GM12891 (cell line): ENCODE measurements around the gene NHLRC1.

Experiments
- POLR2A ChIP-seq: IDR thresholded peaks from 2 replicates; pipeline ENCODE4 v1.6.1; 2011; ENCODE audit warnings: low read depth, low read length, control low read depth
- POLR2AphosphoS5 ChIP-seq: IDR thresholded peaks from 2 replicates; pipeline ENCODE4 v1.6.1; 2011; ENCODE audit warnings: low read depth, low read length, control low read depth
- SPI1 ChIP-seq: IDR thresholded peaks from 2 replicates; pipeline ENCODE4 v1.6.1; 2011; ENCODE audit warnings: low read depth, low read length, control low read depth
- TAF1 ChIP-seq: IDR thresholded peaks from 2 replicates; pipeline ENCODE4 v1.6.1; 2011; ENCODE audit warnings: low read depth, low read length, control low read depth

DNA sequence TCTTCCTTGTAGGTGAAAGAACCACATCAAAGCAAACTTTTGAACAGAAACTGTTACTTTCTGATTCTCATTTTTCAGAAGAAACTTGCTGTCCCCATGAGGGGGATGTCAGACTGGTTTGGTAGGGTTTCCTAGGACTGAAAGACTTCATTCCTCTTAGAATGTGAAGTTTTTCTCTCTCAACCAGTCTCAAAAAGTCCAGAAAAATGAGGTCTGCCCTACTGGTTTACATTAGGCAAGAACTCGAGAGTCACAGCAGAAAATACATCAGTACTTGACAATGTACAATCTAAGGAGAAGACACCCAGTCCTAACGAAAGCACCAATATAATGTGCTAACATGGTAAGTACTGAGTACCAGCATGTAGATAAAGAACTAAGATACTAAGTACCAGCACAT, 12.7 kb upstream of the NHLRC1 start:
- TF ChIP-seq TAF1, result no peak
- TF ChIP-seq POLR2AphosphoS5, result no peak
- no peak for TF ChIP-seq POLR2A
- TF ChIP-seq SPI1, result no peak
